SK-N-SH (cell line): ENCODE data around the gene USP15. TPM values are rescaled to one million over a fixed set of nuclear protein-coding genes. Genes with fewer than 3 reads are reported as not detected.
A peak's percentile ranks its signal among the peaks of the same experiment; 100 is the strongest.

ENCODE experiments used
- CTCF ChIA-PET: fragments of 300-600, 350-600 bp; formaldehyde crosslinking; extraction: SDS; loops from one replicate; lab custom pipeline; 2021; lab: Yijun Ruan, JAX
- POLR2A ChIA-PET: fragments of 350-600 bp; sonication (Branson Sonifier 250); formaldehyde crosslinking; extraction: SDS; loops from one replicate; lab custom pipeline; 2020; ENCODE audit warnings: antibody characterized with exemption, inconsistent platforms; lab: Yijun Ruan, JAX
- DNase-seq: peaks from one replicate; pipeline ENCODE4 v3.0.0; 2012
- H2AFZ ChIP-seq: fragments of 200-600 bp; sonication (generic); 2 replicates; pipeline ENCODE4 v1.8.1; 2016; ENCODE audit warnings: antibody characterized with exemption, mild to moderate bottlenecking, low read depth
- H3F3A ChIP-seq: fragments of 200-600 bp; sonication (generic); replicated peaks from 2 replicates; pipeline ENCODE3; 2016; ENCODE audit warnings: antibody characterized with exemption, mild to moderate bottlenecking; ENCODE audit not compliant: insufficient read depth
- H3K27ac ChIP-seq, 2 experiments: fragments of 200-500 bp in 1 of 2; fragments of 200-600 bp in 1 of 2; sonication (Bioruptor generic) in 1 of 2; sonication (generic), shearing (Covaris generic) in 1 of 2; 2 replicates each; pipeline versions ENCODE4 v1.5.1 to v1.6.1; 2014 to 2016; ENCODE audit warnings: low read depth in 2 of 2, inconsistent platforms in 1 of 2, low read length in 1 of 2, mild to moderate bottlenecking in 1 of 2, mixed read lengths in 1 of 2
- H3K27me3 ChIP-seq: fragments of 200-600 bp; sonication (generic), shearing (Covaris generic); 2 replicates; pipeline ENCODE4 v1.6.1; 2016; ENCODE audit warnings: mixed run types; ENCODE audit not compliant: insufficient read depth
- H3K36me3 ChIP-seq, 2 experiments: fragments of 200-500 bp in 1 of 2; fragments of 200-600 bp in 1 of 2; sonication (Bioruptor generic) in 1 of 2; sonication (generic) in 1 of 2; replicated peaks in 1 of 2; 2 replicates each; pipeline versions ENCODE3 to v1.5.1; 2014 to 2016; ENCODE audit warnings: low read length in 1 of 2, mild to moderate bottlenecking in 1 of 2; ENCODE audit not compliant: insufficient read depth in 2 of 2, control insufficient read depth in 1 of 2
- H3K4me1 ChIP-seq, 2 experiments: fragments of 200-500 bp in 1 of 2; fragments of 200-600 bp in 1 of 2; sonication (Bioruptor generic) in 1 of 2; sonication (generic), shearing (Covaris generic) in 1 of 2; 2 replicates each; pipeline versions ENCODE4 v1.5.1 to v1.6.1; 2014 to 2016; ENCODE audit warnings: low read depth in 1 of 2, low read length in 1 of 2, mixed run types in 1 of 2; ENCODE audit not compliant: insufficient read depth in 2 of 2, control insufficient read depth in 1 of 2
- H3K4me2 ChIP-seq: fragments of 200-600 bp; sonication (generic), shearing (Covaris generic); 2 replicates; pipeline ENCODE4 v1.6.1; 2017; ENCODE audit warnings: mixed run types
- H3K4me3 ChIP-seq, 2 experiments: fragments of 200-500 bp in 1 of 2; fragments of 200-600 bp in 1 of 2; sonication (Bioruptor generic) in 1 of 2; sonication (generic), shearing (Covaris generic) in 1 of 2; 2 replicates each; pipeline versions ENCODE4 v1.5.1 to v1.8.1; 2014 to 2016; ENCODE audit warnings: low read depth in 2 of 2, inconsistent platforms in 1 of 2, low read length in 1 of 2, mild to moderate bottlenecking in 1 of 2, mixed read lengths in 1 of 2, moderate library complexity in 1 of 2
- H3K79me2 ChIP-seq: fragments of 200-600 bp; sonication (generic); 2 replicates; pipeline ENCODE4 v1.8.1; 2017; ENCODE audit warnings: mild to moderate bottlenecking; ENCODE audit not compliant: insufficient read depth
- H3K9ac ChIP-seq: fragments of 200-600 bp; sonication (generic); 2 replicates; pipeline ENCODE4 v1.6.1; 2017; ENCODE audit warnings: mixed run types
- H3K9me2 ChIP-seq: fragments of 200-600 bp; sonication (generic); 2 replicates; pipeline ENCODE4 v1.6.1; 2017; ENCODE audit warnings: mixed run types
- H3K9me3 ChIP-seq: fragments of 200-600 bp; sonication (generic); 2 replicates; pipeline ENCODE4 v1.6.1; 2017; ENCODE audit warnings: mixed run types, mild to moderate bottlenecking, moderate library complexity
- H4K20me1 ChIP-seq: fragments of 200-600 bp; sonication (generic); 2 replicates; pipeline ENCODE4 v1.6.1; 2017; ENCODE audit warnings: mild to moderate bottlenecking, mixed run types; ENCODE audit not compliant: insufficient read depth
- ELF1 ChIP-seq: IDR thresholded peaks from 2 replicates; pipeline ENCODE4 v1.4.0; 2012
- EP300 ChIP-seq, 2 experiments: IDR thresholded peaks; 2 replicates each; pipeline versions ENCODE4 v1.4.0 to v1.6.1; 2012; ENCODE audit warnings: borderline replicate concordance in 1 of 2, low read depth in 1 of 2, low read length in 1 of 2
- EZH2phosphoT487 ChIP-seq: fragments of 200-600 bp; sonication (generic); IDR thresholded peaks from 2 replicates; pipeline ENCODE4 v1.6.1; 2017; ENCODE audit warnings: low read depth, mixed run types, mild to moderate bottlenecking, antibody characterized with exemption, moderate library complexity, borderline replicate concordance
- FOSL2 ChIP-seq: IDR thresholded peaks from 2 replicates; pipeline ENCODE4 v1.4.0; 2012; ENCODE audit warnings: low read depth, mild to moderate bottlenecking, moderate library complexity, borderline replicate concordance
- FOXJ3 ChIP-seq: sonication (generic); formaldehyde crosslinking; IDR thresholded peaks from 2 replicates; pipeline ENCODE4 v1.5.1; 2020; ENCODE audit warnings: mild to moderate bottlenecking, missing genetic modification reagents
- FOXM1 ChIP-seq: IDR thresholded peaks from 2 replicates; pipeline ENCODE4 v1.4.0; 2012; ENCODE audit warnings: low read depth, mild to moderate bottlenecking
- IRF3 ChIP-seq: fragments of 150-350 bp; IDR thresholded peaks from 2 replicates; pipeline ENCODE4 v1.6.1; 2016; ENCODE audit warnings: mild to moderate bottlenecking, low read depth, low read length
- MEF2A ChIP-seq: IDR thresholded peaks from 2 replicates; pipeline ENCODE4 v1.4.0; 2012; ENCODE audit warnings: low read depth, borderline replicate concordance
- MXI1 ChIP-seq: IDR thresholded peaks from 2 replicates; pipeline ENCODE4 v1.6.1; 2012; ENCODE audit warnings: mild to moderate bottlenecking, low read depth, low read length, improper control_type of control experiment
- POLR2AphosphoS5 ChIP-seq: IDR thresholded peaks from 2 replicates; pipeline ENCODE4 v1.6.1; 2012; ENCODE audit warnings: low read depth, low read length
- RAD21 ChIP-seq: IDR thresholded peaks from 2 replicates; pipeline ENCODE4 v1.6.1; 2012; ENCODE audit warnings: mild to moderate bottlenecking, low read length
- REST ChIP-seq: IDR thresholded peaks from 2 replicates; pipeline ENCODE4 v1.6.1; 2012; ENCODE audit warnings: mild to moderate bottlenecking, low read depth, low read length, moderate library complexity
- RXRA ChIP-seq: IDR thresholded peaks from 2 replicates; pipeline ENCODE4 v1.4.0; 2012; ENCODE audit warnings: low read depth, mild to moderate bottlenecking, borderline replicate concordance
- SIN3A ChIP-seq: IDR thresholded peaks from 2 replicates; pipeline ENCODE4 v1.6.1; 2012; ENCODE audit warnings: low read depth, mild to moderate bottlenecking, low read length, moderate library complexity, borderline replicate concordance
- TAF1 ChIP-seq: IDR thresholded peaks from 2 replicates; pipeline ENCODE4 v1.6.1; 2012; ENCODE audit warnings: low read depth, mild to moderate bottlenecking, low read length, moderate library complexity, borderline replicate concordance
- TEAD4 ChIP-seq: IDR thresholded peaks from 2 replicates; pipeline ENCODE4 v1.4.0; 2012; ENCODE audit warnings: mild to moderate bottlenecking, borderline replicate concordance; ENCODE audit not compliant: insufficient read depth
- ZBTB33 ChIP-seq: IDR thresholded peaks from 2 replicates; pipeline ENCODE4 v1.4.0; 2012; ENCODE audit warnings: low read depth, borderline replicate concordance
- WGBS: methylation state at CpG from one replicate; pipeline ENCODE4 v1.1.6; 2017; ENCODE audit warnings: low lambda C conversion rate; 5-methylcytosine and 5-hydroxymethylcytosine counted together
- polyA plus RNA-seq, 3 experiments: library from polyadenylated mRNA; depleted of rRNA; stranded (reverse); fragments of >200 nt; gene quantifications; 2 replicates each; pipeline ENCODE4 v1.2.3, GENCODE V29; 2012
- TF ChIP-seq, protein P1 (sequence below): IDR thresholded peaks from 2 replicates; pipeline ENCODE4 v1.4.0; 2012; ENCODE audit warnings: low read depth, borderline replicate concordance
- TF ChIP-seq, protein P2 (sequence below): fragments of 150-350 bp; IDR thresholded peaks from 2 replicates; pipeline ENCODE4 v1.6.1; 2017; ENCODE audit warnings: antibody characterized with exemption, low read length, low read depth, borderline replicate concordance

Gene USP15
- polyA plus RNA-seq (2012; rRNA removed): 13.2 and 19.1 TPM in 2 replicates
- polyA plus RNA-seq (2012; cell fraction: cytosol; rRNA removed): 14.2 and 16.4 TPM in 2 replicates
- polyA plus RNA-seq (2012; cell fraction: nucleus; rRNA removed): 22.3 and 52.3 TPM in 2 replicates

DNA sequence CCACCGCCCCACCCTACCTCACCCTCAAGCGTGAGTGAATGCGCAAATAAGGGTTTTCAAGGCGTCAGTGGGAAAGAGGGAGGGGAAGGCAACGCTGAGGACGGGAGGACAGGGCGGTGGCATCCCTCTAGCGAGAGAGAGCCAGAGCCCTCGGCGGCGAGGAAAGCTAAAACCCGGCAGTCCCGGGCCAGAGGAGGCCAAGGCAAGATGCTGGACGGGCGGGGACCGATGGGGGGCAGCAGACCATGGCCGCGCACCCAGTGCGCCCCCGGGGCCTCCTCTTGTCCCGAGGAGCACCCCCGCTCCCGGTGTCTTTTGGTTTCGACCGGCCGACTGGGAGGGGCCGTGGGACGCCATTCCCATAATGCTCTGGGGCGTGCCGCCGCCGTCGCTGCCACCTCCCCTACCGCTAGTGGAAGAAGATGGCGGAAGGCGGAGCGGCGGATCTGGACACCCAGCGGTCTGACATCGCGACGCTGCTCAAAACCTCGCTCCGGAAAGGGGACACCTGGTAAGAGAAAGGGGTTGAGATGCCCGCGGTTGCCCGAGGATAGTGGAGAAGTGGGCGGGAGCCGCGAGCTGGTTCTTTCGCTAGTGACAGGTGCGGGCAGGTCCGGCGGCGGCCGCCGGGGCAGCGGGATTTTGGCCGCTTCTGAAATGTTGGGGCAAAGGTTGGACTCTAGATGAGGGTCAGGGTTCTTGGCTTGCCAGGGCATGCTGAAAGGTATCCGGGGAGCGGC is at the start of gene USP15:
TSS of gene USP15 (plus strand) at position 412 of the 740 bp plus-strand sequence. CDS start at position 423, 11 bp downstream.
- peak within 1 kb of the TSS; percentile 74 to 96 for H3K27ac ChIP-seq
- peaks cover 6% of the 10 kb centered on the region; the same call in 1 of the 2 replicates for H4K20me1 ChIP-seq
- H3K9me2 ChIP-seq: no peaks in the 10 kb centered on the region
- H3K9me3 ChIP-seq: no peaks in the 10 kb centered on the region
- ChIA-PET POLR2A (interaction anchor here (0.8 to 1.4 kb wide), 4 partner anchors 12 to 17 kb away, joined by 3 read pairs; no protein-coding TSS in a partner anchor), CTCF (interaction anchor here (0.6 to 2.4 kb wide), 14 partner anchors 13 to 588 kb away, joined by 3 to 6 read pairs (median 3); a partner anchor contains a TSS)
- WGBS: 1% methylated on average over 14 of the region's 61 CpGs
- peaks cover 49% of the 10 kb centered on the region for H3K79me2 ChIP-seq
- peaks cover 4% of the 10 kb centered on the region for H3F3A ChIP-seq
- H3K4me1 ChIP-seq: peaks cover 6% of the 10 kb centered on the region in 2 experiments; a peak in 3 of 4 replicates
- DNase-seq: peak; percentile 95
- peak within 1 kb of the TSS; percentile 98 for H2AFZ ChIP-seq
- peak within 1 kb of the TSS; percentile 78 for H3K9ac ChIP-seq
- peak within 1 kb of the TSS; percentile 96 to 98 for H3K4me3 ChIP-seq
- peak within 1 kb of the TSS; percentile 83 for H3K4me2 ChIP-seq
- no peaks in the 10 kb centered on the region for H3K27me3 ChIP-seq
- H3K36me3 ChIP-seq: peaks cover 2 to 3% of the 10 kb centered on the region in 2 experiments
- TF ChIP-seq ELF1 (0 out of 2 replicates have a peak, but pooled peaks have one; percentile 42), RAD21 (no peak), REST (no peak), EZH2phosphoT487 (no peak), FOSL2 (no peak), ZBTB33 (no peak), FOXJ3 (CRISPR knock-in tag) (peak; percentile 63; the same call in 1 of the 2 replicates), IRF3 (no peak), TAF1 (peak; percentile 84), POLR2AphosphoS5 (peak; percentile 78), RXRA (no peak), TEAD4 (no peak), MXI1 (peak; percentile 58), FOXM1 (no peak), MEF2A (no peak), EP300 (IDR thresholded peaks at IDR 0.05; ENCODE audit: borderline replicate concordance in 1 of 2, low read depth in 1 of 2, low read length in 1 of 2) (peak in 1 of 2 experiments; percentile 70; a peak in 1 of 4 replicates), SIN3A (peak; percentile 69; the same call in 1 of the 2 replicates)
- TF ChIP-seq, protein P1, sequence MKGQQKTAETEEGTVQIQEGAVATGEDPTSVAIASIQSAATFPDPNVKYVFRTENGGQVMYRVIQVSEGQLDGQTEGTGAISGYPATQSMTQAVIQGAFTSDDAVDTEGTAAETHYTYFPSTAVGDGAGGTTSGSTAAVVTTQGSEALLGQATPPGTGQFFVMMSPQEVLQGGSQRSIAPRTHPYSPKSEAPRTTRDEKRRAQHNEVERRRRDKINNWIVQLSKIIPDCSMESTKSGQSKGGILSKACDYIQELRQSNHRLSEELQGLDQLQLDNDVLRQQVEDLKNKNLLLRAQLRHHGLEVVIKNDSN: no peak
- TF ChIP-seq, protein P2, sequence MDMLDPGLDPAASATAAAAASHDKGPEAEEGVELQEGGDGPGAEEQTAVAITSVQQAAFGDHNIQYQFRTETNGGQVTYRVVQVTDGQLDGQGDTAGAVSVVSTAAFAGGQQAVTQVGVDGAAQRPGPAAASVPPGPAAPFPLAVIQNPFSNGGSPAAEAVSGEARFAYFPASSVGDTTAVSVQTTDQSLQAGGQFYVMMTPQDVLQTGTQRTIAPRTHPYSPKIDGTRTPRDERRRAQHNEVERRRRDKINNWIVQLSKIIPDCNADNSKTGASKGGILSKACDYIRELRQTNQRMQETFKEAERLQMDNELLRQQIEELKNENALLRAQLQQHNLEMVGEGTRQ: no peak
